Breast epithelium (tissue), 3 donors: Measurements from ENCODE around the gene TBC1D8. TPM values are rescaled to one million over a fixed set of nuclear protein-coding genes. Genes with fewer than 3 reads are reported as not detected.

Experiments
- total RNA-seq, 3 donors: library from RNA; depleted of rRNA; stranded (reverse); fragments of >200 nt; gene quantifications; one replicate each; pipeline ENCODE4 v1.1.0, GENCODE V29; 2016

The TBC1D8 gene
- total RNA-seq, 3 donors from 2014 or later = 19.5 to 92.4 (median 89.7) TPM

Other genes with a start within 250 kb of the TBC1D8 start
- 1,000 to 10,000 TPM; 1,654 to 2,512 (median 1,741) TPM for gene RPL31, start 149.1 kb downstream of the TBC1D8 start, total RNA-seq
- gene CNOT11, start 101.5 kb upstream of the TBC1D8 start, total RNA-seq = 10 to 100 TPM; 19.2 to 33.1 (median 23.9) TPM
- 100 to 1,000 TPM in 1 of 3 donors, 10 to 100 TPM in 2; 65.6 to 101 (median 75.4) TPM for gene RNF149, start 157.3 kb upstream of the TBC1D8 start, total RNA-seq
- under 1 TPM in 1 of 3 donors, not detected in 2; under 0.01 TPM for gene CREG2, start 236.1 kb upstream of the TBC1D8 start, total RNA-seq